ENCODE data around the gene SPINK5.

SPINK5 gene

DNA sequence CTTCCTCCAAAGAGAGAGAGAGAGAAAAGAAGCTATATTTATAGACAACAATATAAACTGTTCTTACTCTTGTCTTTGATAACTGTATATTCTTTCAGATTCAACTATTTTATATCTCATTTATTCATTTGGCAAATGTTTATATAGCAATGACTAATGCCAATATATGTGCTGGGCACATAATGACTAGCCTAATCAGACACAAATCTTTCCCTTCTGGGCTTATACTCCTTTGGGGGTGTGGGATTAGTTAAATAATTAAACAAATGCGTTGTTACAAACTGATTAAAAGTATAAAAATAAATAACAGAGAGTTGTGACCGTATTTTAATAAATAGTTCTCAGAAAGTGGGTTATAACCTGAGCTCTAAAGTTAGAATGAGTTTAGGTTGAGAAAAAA is 108.6 kb downstream of the SPINK5 start:
- in situ Hi-C loops (cut with MboI; ENCODE audit: low sequenced_read_pairs) = no loop called here

DNA sequence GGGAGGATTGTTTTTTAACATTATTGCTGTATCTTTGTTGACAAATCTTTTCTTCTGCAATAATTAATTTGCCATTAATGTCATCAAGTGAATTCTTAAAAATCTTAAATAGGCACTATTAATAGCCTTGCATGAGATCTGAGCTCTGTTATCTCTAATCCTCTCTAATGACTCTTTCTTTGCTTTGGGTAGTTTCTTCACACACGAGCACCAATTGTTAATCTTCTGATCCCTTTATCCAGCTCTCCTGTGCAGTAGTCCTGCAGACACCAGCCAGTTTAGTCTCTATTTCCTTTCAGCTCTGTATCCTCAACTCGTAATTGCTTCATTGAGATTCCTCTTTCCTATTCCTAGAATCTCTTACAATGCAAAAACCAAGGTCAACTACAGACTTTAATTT is 112.7 kb downstream of the SPINK5 start:
- in situ Hi-C loops (cut with MboI; ENCODE audit: low sequenced_read_pairs) = loop anchor here (25.0 kb wide), 1 partner anchor 561 kb away; no protein-coding TSS in a partner anchor

DNA sequence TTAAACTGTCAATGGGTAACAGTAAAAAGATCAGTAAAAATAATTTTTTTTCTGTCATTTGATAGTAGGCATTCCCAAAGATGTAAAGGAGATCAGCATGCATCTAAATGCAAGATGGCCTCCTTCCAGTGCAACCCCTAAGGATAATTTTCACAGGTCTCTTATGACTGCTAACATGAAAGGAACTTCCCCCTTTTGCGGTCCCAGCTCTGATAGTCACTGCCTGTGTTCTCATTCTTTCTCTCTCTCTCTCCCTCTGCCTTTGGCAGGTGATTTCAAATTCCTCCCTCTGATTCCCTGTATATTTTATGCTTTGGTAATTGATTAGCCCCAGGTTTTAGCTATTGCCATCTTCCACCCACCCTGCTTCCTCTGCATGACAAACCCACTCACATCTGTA is 113.4 kb downstream of the SPINK5 start:
- in situ Hi-C loops (cut with MboI; ENCODE audit: low sequenced_read_pairs) = loop anchor here (25.0 kb wide), 1 partner anchor 560 kb away; no protein-coding TSS in a partner anchor

DNA sequence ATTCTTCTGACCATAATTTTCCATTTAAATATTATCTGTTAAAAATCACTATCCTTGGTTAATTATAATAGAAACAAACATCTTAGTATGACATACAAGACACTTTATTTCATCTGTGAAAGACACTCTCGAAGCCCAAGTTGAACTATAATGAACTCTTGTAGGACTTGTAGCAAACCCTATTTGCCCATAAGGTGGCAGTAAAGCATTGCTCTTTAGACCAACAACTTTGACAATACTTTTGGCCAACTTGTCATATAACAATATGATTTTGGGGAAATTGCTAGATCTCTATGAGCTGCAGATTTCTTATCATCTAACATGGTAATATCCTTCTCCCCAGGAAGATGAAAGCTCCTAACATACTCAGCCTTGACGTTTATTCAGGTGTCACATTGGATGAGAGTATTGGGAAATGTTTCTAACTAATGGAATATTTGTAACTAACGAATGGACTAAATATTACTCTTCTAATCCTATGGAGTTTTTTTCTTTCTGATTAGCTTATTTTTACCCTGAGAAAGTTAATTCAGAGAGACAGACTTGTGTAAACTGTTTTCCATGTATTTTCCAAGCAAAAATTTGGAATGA is 115.5 kb downstream of the SPINK5 start:
- in situ Hi-C loops (cut with MboI; ENCODE audit: low sequenced_read_pairs) = loop anchor here (25.0 kb wide), 1 partner anchor 558 kb away; no protein-coding TSS in a partner anchor

DNA sequence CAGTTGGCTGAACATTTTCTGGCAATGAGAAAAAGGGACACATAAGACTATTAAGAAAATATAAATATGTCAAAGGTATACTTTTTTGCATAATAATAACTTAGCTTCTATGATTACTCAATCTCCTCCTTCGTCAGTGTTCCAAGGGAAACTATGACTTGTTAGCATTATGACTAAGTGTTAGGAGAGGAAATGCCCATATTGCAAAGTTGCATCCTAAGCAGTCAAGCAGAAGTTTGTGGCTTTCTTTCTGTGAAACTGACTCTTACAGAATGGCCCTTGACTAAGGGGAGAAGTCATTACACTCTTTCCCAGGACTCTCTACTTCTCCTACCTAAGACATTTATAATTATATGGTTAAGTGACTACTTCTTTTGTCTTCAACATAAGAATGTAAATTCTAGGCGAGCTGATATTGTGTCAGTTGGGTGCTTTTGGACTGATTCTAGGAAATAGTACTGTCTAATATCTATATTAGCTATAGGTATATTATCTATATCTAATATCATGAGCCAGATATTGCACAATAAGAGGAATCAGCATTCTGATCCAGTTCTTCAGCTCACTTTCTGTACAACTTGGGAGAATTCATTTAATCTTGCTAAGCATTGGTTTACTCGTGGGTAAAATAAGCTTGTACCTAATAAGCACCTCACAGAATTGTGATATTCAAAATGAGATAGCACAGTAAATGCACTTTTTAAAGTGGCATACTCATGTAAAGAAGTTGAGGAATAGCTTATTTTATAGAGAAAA is 122.6 kb downstream of the SPINK5 start:
- in situ Hi-C loops (cut with MboI; ENCODE audit: low sequenced_read_pairs) = loop anchor here (25.0 kb wide), 1 partner anchor 551 kb away; no protein-coding TSS in a partner anchor

Measured in HL-60/S4 treated with retinoic acid at 250 ng/mL for 4 days and 3 days (cell line).